Endothelial cell of umbilical vein (primary cell): ENCODE measurements around the gene LDLRAD4.

Source experiments
- CTCF ChIP-seq, 2 donors: IDR thresholded peaks; 1 replicate in 1 of 2; 2 replicates in 1 of 2; pipeline ENCODE4 v1.5.1; 2011; ENCODE audit warnings: low read length in 2 of 2, mild to moderate bottlenecking in 2 of 2, moderate library complexity in 2 of 2, control low read depth in 1 of 2, inconsistent platforms in 1 of 2, low read depth in 1 of 2; ENCODE audit not compliant: insufficient read depth in 1 of 2; ENCODE audit errors: extremely low read depth in 1 of 2
- EZH2 ChIP-seq: IDR thresholded peaks from 2 replicates; pipeline ENCODE4 v1.6.1; 2012; ENCODE audit warnings: borderline replicate concordance, low read depth, mild to moderate bottlenecking, moderate library complexity, low read length, inconsistent platforms; ENCODE audit not compliant: severe bottlenecking
- FOS ChIP-seq: IDR thresholded peaks from 2 replicates; pipeline ENCODE4 v1.6.1; 2011; ENCODE audit warnings: mild to moderate bottlenecking, low read length, moderate library complexity, borderline replicate concordance; ENCODE audit not compliant: insufficient read depth
- GATA2 ChIP-seq: IDR thresholded peaks from 2 replicates; pipeline ENCODE4 v1.7.0; 2011; ENCODE audit warnings: low read depth, mild to moderate bottlenecking, moderate library complexity, mixed read lengths, low read length; ENCODE audit not compliant: insufficient read length, insufficient read depth
- JUN ChIP-seq: IDR thresholded peaks from 2 replicates; pipeline ENCODE4 v1.6.1; 2011; ENCODE audit warnings: borderline replicate concordance, low read depth; ENCODE audit not compliant: insufficient read length, insufficient read depth
- MAX ChIP-seq: IDR thresholded peaks from 2 replicates; pipeline ENCODE4 v1.6.1; 2011; ENCODE audit not compliant: insufficient read depth, insufficient read length
- MYC ChIP-seq: IDR thresholded peaks from one replicate; pipeline ENCODE4 v1.6.1; 2011; ENCODE audit warnings: mild to moderate bottlenecking, low read depth, low read length
- POLR2A ChIP-seq: IDR thresholded peaks from 2 replicates; pipeline ENCODE4 v1.6.1; 2012; ENCODE audit warnings: low read depth, mild to moderate bottlenecking, control low read depth, low read length
- POLR2AphosphoS5 ChIP-seq: IDR thresholded peaks from 2 replicates; pipeline ENCODE4 v1.6.1; 2012; ENCODE audit warnings: low read depth, mild to moderate bottlenecking, control low read depth, low read length, moderate library complexity; ENCODE audit not compliant: insufficient read depth

GRCh38 chr18:13356032-13356431, 137.5 kb downstream of the LDLRAD4 start:
- TF ChIP-seq CTCF (IDR thresholded peaks at IDR 0.05; ENCODE audit: extremely low read depth in 1 of 2, insufficient read depth in 1 of 2, low read depth in 1 of 2, low read length in 2 of 2): no peak
- TF ChIP-seq POLR2AphosphoS5: no peak
- no peak for TF ChIP-seq POLR2A
- TF ChIP-seq EZH2: no peak
- no peak for TF ChIP-seq MAX
- TF ChIP-seq FOS: no peak
- no peak for TF ChIP-seq MYC
- no peak for TF ChIP-seq JUN
- TF ChIP-seq GATA2: no peak
